NCI-H226 (cell line): ENCODE data around the gene RASSF9.

Source experiments
- DNase-seq: peaks from one replicate; pipeline ENCODE4 v3.0.0-alpha.2; 2015

RASSF9 gene

GRCh38 chr12:85820101-85820500, 16.1 kb downstream of the RASSF9 start:
- DNase-seq, result peak; percentile 27

- no peak for DNase-seq
Observed at GRCh38 chr12:85814741-85815140, 21.5 kb downstream of the RASSF9 start.

GRCh38 chr12:85814071-85814470, 22.1 kb downstream of the RASSF9 start:
- DNase-seq, result no peak

GRCh38 chr12:85809500-85809899, 26.7 kb downstream of the RASSF9 start:
- DNase-seq, result no peak

- no peak for DNase-seq
Observed at GRCh38 chr12:85807730-85808129, 28.5 kb downstream of the RASSF9 start.

GRCh38 chr12:85805654-85806053, 30.6 kb downstream of the RASSF9 start:
- DNase-seq, result peak; percentile 57

GRCh38 chr12:85804663-85805062, 31.5 kb downstream of the RASSF9 start:
- DNase-seq, result peak; percentile 91

- DNase-seq, result no peak
Observed at GRCh38 chr12:85803923-85804322, 32.3 kb downstream of the RASSF9 start.

- no peak for DNase-seq
Observed at GRCh38 chr12:85803231-85803630, 33.0 kb downstream of the RASSF9 start.

GRCh38 chr12:85798122-85798521, 38.1 kb downstream of the RASSF9 start:
- no peak for DNase-seq

GRCh38 chr12:85796001-85796400, 40.2 kb downstream of the RASSF9 start:
- peak; percentile 42 for DNase-seq

- DNase-seq, result peak; percentile 79
Observed at GRCh38 chr12:85794531-85794930, 41.7 kb downstream of the RASSF9 start.

GRCh38 chr12:85784096-85784720, 52.0 kb downstream of the RASSF9 start:
- DNase-seq, result no peak

- no peak for DNase-seq
Observed at GRCh38 chr12:85782711-85783110, 53.5 kb downstream of the RASSF9 start.

GRCh38 chr12:85781766-85782165, 54.4 kb downstream of the RASSF9 start:
- DNase-seq, result no peak

- DNase-seq, result no peak
Observed at GRCh38 chr12:85779768-85780167, 56.4 kb downstream of the RASSF9 start.

GRCh38 chr12:85775091-85775490, 61.1 kb downstream of the RASSF9 start:
- DNase-seq, result no peak

- no peak for DNase-seq
Observed at GRCh38 chr12:85765453-85765869, 70.7 kb downstream of the RASSF9 start.

- no peak for DNase-seq
Observed at GRCh38 chr12:85759623-85760022, 76.6 kb downstream of the RASSF9 start.

- DNase-seq, result no peak
Observed at GRCh38 chr12:85759091-85759490, 77.1 kb downstream of the RASSF9 start.

- DNase-seq, result peak; percentile 12
Observed at GRCh38 chr12:85755760-85756159, 80.4 kb downstream of the RASSF9 start.
